B cell (primary cell): ENCODE measurements around the gene PDE11A. TPM values are rescaled to one million over a fixed set of nuclear protein-coding genes. Genes with fewer than 3 reads are reported as not detected.

Experiments used
- ATAC-seq: fragments of 200-7000 bp; cut with Tn5 transposase; one replicate; pipeline ENCODE4 v1.10.0; 2021; ENCODE audit warnings: low read depth, mild to moderate bottlenecking, moderate number of reproducible peaks, moderate library complexity
- CTCF ChIA-PET: fragments of 350-600 bp; sonication (Branson Sonifier 250); formaldehyde crosslinking; loops from one replicate; lab custom pipeline; 2021; ENCODE audit warnings: antibody characterized with exemption, inconsistent platforms; lab: Charles Lee
- POLR2A ChIA-PET: fragments of 350-600 bp; sonication (Branson Sonifier 250); formaldehyde crosslinking; loops from one replicate; lab custom pipeline; 2021; ENCODE audit warnings: antibody characterized with exemption; lab: Charles Lee
- DNase-seq: peaks from one replicate; pipeline ENCODE4 v3.0.0; 2013
- H2AFZ ChIP-seq: 2 replicates; pipeline ENCODE4 v1.6.1; 2012; ENCODE audit warnings: mild to moderate bottlenecking, low read depth, low read length; ENCODE audit not compliant: insufficient read depth, poor library complexity, severe bottlenecking
- H3K27ac ChIP-seq, 2 donors: 1 replicate in 1 of 2; 2 replicates in 1 of 2; pipeline ENCODE4 v1.5.1; 2012 to 2013; ENCODE audit warnings: low read length in 2 of 2, mild to moderate bottlenecking in 2 of 2, moderate library complexity in 1 of 2
- H3K27me3 ChIP-seq, 4 experiments: fragments of 200-600 bp in 1 of 4; sonication (generic) in 1 of 4; replicated peaks in 1 of 4; 1 replicate in 2 of 4; 2 replicates in 2 of 4; pipeline versions ENCODE4 v1.6.1 to v1.7.0; 2013 to 2016; ENCODE audit warnings: low read length in 3 of 4, mild to moderate bottlenecking in 2 of 4, mixed read lengths in 1 of 4, moderate library complexity in 1 of 4; ENCODE audit not compliant: insufficient read depth in 4 of 4, control insufficient read depth in 3 of 4; ENCODE audit errors: control extremely low read depth in 1 of 4
- H3K36me3 ChIP-seq, 2 experiments: replicated peaks in 1 of 2; 1 replicate in 1 of 2; 2 replicates in 1 of 2; pipeline versions ENCODE4 v1.6.1 to v1.7.1; 2013; ENCODE audit warnings: low read length in 1 of 2; ENCODE audit not compliant: insufficient read depth in 2 of 2, control insufficient read depth in 1 of 2; ENCODE audit errors: control extremely low read depth in 1 of 2, extremely low read depth in 1 of 2
- H3K4me1 ChIP-seq, 2 donors: fragments of 200-600 bp in 1 of 2; sonication (generic) in 1 of 2; 1 replicate in 1 of 2; 2 replicates in 1 of 2; pipeline versions ENCODE4 v1.5.1 to v1.6.1; 2013 to 2017; ENCODE audit warnings: low read length in 2 of 2; ENCODE audit not compliant: control insufficient read depth in 2 of 2, insufficient read depth in 2 of 2
- H3K4me2 ChIP-seq: replicated peaks from 2 replicates; pipeline ENCODE3; 2012; ENCODE audit warnings: mild to moderate bottlenecking, low read depth, low read length; ENCODE audit not compliant: poor library complexity, severe bottlenecking
- H3K4me3 ChIP-seq, 5 experiments: fragments of 200-600 bp in 1 of 5; sonication (generic) in 1 of 5; 1 replicate in 3 of 5; 2 replicates in 2 of 5; pipeline versions ENCODE4 v1.5.1 to v1.7.0; 2011 to 2016; ENCODE audit warnings: low read length in 4 of 5, mild to moderate bottlenecking in 4 of 5, low read depth in 2 of 5, control low read depth in 1 of 5, moderate library complexity in 1 of 5; ENCODE audit not compliant: insufficient read depth in 1 of 5; ENCODE audit errors: control extremely low read depth in 1 of 5, extremely low read depth in 1 of 5
- H3K79me2 ChIP-seq: fragments of 200-600 bp; sonication (generic); one replicate; pipeline ENCODE4 v1.6.0; 2016; ENCODE audit warnings: low read length; ENCODE audit not compliant: control insufficient read depth, insufficient read depth
- H3K9ac ChIP-seq: fragments of 200-600 bp; sonication (generic); 2 replicates; pipeline ENCODE4 v1.6.1; 2017; ENCODE audit warnings: mild to moderate bottlenecking, low read length, moderate library complexity
- H3K9me3 ChIP-seq, 3 donors: one replicate each; pipeline versions ENCODE4 v1.6.1 to v1.7.1; 2013; ENCODE audit warnings: low read length in 2 of 3; ENCODE audit not compliant: control insufficient read depth in 2 of 3, insufficient read depth in 1 of 3; ENCODE audit errors: control extremely low read depth in 1 of 3
- H4K20me1 ChIP-seq: 2 replicates; pipeline ENCODE4 v1.6.0; 2012; ENCODE audit warnings: mild to moderate bottlenecking, low read length; ENCODE audit not compliant: insufficient read depth, control insufficient read depth, poor library complexity, severe bottlenecking
- H3K27ac Mint-ChIP-seq: one replicate; pipeline ENCODE4 v1.8.0; 2021; ENCODE audit warnings: mixed read lengths
- H3K27me3 Mint-ChIP-seq: one replicate; pipeline ENCODE4 v1.8.0; 2021; ENCODE audit warnings: mixed read lengths
- H3K4me1 Mint-ChIP-seq: one replicate; pipeline ENCODE4 v1.8.0; 2021; ENCODE audit warnings: mixed read lengths
- H3K4me3 Mint-ChIP-seq: one replicate; pipeline ENCODE4 v1.8.0; 2021; ENCODE audit warnings: mixed read lengths
- H3K9me3 Mint-ChIP-seq: one replicate; pipeline ENCODE4 v1.8.0; 2022; ENCODE audit warnings: mixed read lengths; ENCODE audit not compliant: insufficient read depth
- EZH2 ChIP-seq: IDR thresholded peaks from 2 replicates; pipeline ENCODE4 v1.6.1; 2012; ENCODE audit warnings: borderline replicate concordance, low read depth, mild to moderate bottlenecking, moderate library complexity, low read length; ENCODE audit not compliant: insufficient read depth, poor library complexity, severe bottlenecking
- WGBS: methylation state at CpG from one replicate; pipeline ENCODE4 v1.1.5; 2013; ENCODE audit warnings: missing lambda C conversion rate; ENCODE audit not compliant: insufficient coverage; 5-methylcytosine and 5-hydroxymethylcytosine counted together
- intact Hi-C: fragments of 100-400 bp; cut with micrococcal nuclease; formaldehyde crosslinking; loops from one replicate; pipeline ENCODE4 v1.10.0; 2022
- polyA plus RNA-seq: library from polyadenylated mRNA; depleted of rRNA; stranded (reverse); fragments of >200 nt; gene quantifications from 2 replicates; pipeline ENCODE4 v1.2.3, GENCODE V29; 2012
- total RNA-seq, 2 donors: library from RNA; stranded (reverse); fragments of 120-200 nt in 1 of 2; gene quantifications; 1 replicate in 1 of 2; 2 replicates in 1 of 2; pipeline versions ENCODE4 v1.2.3 to v1.2.4, GENCODE V29; 2013 to 2022
- TF ChIP-seq, protein P1 (sequence below): fragments of 200-600 bp; IDR thresholded peaks from one replicate; pipeline ENCODE4 v1.8.0; 2022; ENCODE audit warnings: antibody characterized with exemption, mild to moderate bottlenecking

The PDE11A gene
- total and polyA plus RNA-seq, 2 donors (not counting 1 experiment from before 2014, with no cell fraction given): 0.25 TPM; not detected in 1

GRCh38 chr2:177689623-177690022 lies 383.0 kb downstream of the PDE11A start:
- Histone ChIP-seq H3K9ac (no peak overlapping the region), H3K27me3 (no peaks in the 10 kb centered on the region), H3K79me2 (no peaks in the 10 kb centered on the region), H3K4me1 (no peaks in the 10 kb centered on the region), H3K9me3 (no peaks in the 10 kb centered on the region), H3K36me3 (no peaks in the 10 kb centered on the region), H3K27ac (no peak overlapping the region), H4K20me1 (no peaks in the 10 kb centered on the region), H3K4me2 (no peak overlapping the region), H3K4me3 (no peak overlapping the region), H2AFZ (peak overlapping the region; percentile 20)
- H3K27me3 Mint-ChIP-seq: peaks cover 7% of the 10 kb centered on the region
- POLR2A ChIA-PET: no interaction called here
- no peaks in the 10 kb centered on the region for H3K9me3 Mint-ChIP-seq
- H3K27ac Mint-ChIP-seq: no peak overlapping the region
- WGBS: 30% methylated on average over 2 of the region's 4 CpGs
- H3K4me3 Mint-ChIP-seq: no peak overlapping the region
- CTCF ChIA-PET: no interaction called here
- H3K4me1 Mint-ChIP-seq: no peaks in the 10 kb centered on the region
- DNase-seq (no peak), ATAC-seq (no peak)
- TF ChIP-seq, protein P1, sequence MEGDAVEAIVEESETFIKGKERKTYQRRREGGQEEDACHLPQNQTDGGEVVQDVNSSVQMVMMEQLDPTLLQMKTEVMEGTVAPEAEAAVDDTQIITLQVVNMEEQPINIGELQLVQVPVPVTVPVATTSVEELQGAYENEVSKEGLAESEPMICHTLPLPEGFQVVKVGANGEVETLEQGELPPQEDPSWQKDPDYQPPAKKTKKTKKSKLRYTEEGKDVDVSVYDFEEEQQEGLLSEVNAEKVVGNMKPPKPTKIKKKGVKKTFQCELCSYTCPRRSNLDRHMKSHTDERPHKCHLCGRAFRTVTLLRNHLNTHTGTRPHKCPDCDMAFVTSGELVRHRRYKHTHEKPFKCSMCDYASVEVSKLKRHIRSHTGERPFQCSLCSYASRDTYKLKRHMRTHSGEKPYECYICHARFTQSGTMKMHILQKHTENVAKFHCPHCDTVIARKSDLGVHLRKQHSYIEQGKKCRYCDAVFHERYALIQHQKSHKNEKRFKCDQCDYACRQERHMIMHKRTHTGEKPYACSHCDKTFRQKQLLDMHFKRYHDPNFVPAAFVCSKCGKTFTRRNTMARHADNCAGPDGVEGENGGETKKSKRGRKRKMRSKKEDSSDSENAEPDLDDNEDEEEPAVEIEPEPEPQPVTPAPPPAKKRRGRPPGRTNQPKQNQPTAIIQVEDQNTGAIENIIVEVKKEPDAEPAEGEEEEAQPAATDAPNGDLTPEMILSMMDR: no peak
- no peak for TF ChIP-seq EZH2
- intact Hi-C loops: no loop called here

- Mint-ChIP-seq H3K4me3 (no peak overlapping the region), H3K4me1 (no peaks in the 10 kb centered on the region), H3K27ac (no peak overlapping the region), H3K27me3 (peaks cover 2% of the 10 kb centered on the region), H3K9me3 (no peaks in the 10 kb centered on the region)
- DNase-seq (no peak), ATAC-seq (no peak)
- ChIA-PET POLR2A (no interaction called here), CTCF (no interaction called here)
- Histone ChIP-seq H3K9ac (no peak overlapping the region), H3K79me2 (no peaks in the 10 kb centered on the region), H3K36me3 (no peaks in the 10 kb centered on the region), H3K4me2 (no peak overlapping the region), H3K27me3 (no peaks in the 10 kb centered on the region), H3K4me3 (no peak overlapping the region), H2AFZ (no peak overlapping the region), H3K9me3 (no peaks in the 10 kb centered on the region), H3K4me1 (no peaks in the 10 kb centered on the region), H4K20me1 (no peaks in the 10 kb centered on the region), H3K27ac (no peak overlapping the region)
- WGBS: 100% methylated on average over 2 of the region's 5 CpGs
- intact Hi-C loops: no loop called here
- no peak for TF ChIP-seq EZH2
- TF ChIP-seq, protein P1: no peak
These were observed 383.7 kb downstream of the PDE11A start for GRCh38 chr2:177688844-177689243.
